H1 (cell line): Measurements from ENCODE around the gene SNX15. TPM values are rescaled to one million over a fixed set of nuclear protein-coding genes. Genes with fewer than 3 reads are reported as not detected.

Source experiments
- CHD7 ChIP-seq: fragments of 300-600 bp; sonication (generic); IDR thresholded peaks from 2 replicates; pipeline ENCODE4 v1.7.1; 2012; ENCODE audit warnings: low read length, moderate library complexity, mild to moderate bottlenecking, inconsistent platforms; ENCODE audit not compliant: insufficient replicate concordance
- CTCF ChIP-seq, 3 experiments: IDR thresholded peaks; 1 replicate in 2 of 3; 2 replicates in 1 of 3; pipeline versions ENCODE4 v1.5.1 to v1.6.1; 2011; ENCODE audit warnings: low read length in 3 of 3, mild to moderate bottlenecking in 3 of 3, inconsistent platforms in 2 of 3, low read depth in 1 of 3, moderate library complexity in 1 of 3; ENCODE audit not compliant: insufficient read depth in 1 of 3; ENCODE audit errors: control extremely low read depth in 1 of 3
- E2F6 ChIP-seq: IDR thresholded peaks from 2 replicates; pipeline ENCODE4 v1.6.1; 2012; ENCODE audit warnings: inconsistent platforms
- GTF2F1 ChIP-seq: IDR thresholded peaks from 2 replicates; pipeline ENCODE4 v1.6.1; 2012; ENCODE audit warnings: low read depth, low read length, improper control_type of control experiment, borderline replicate concordance
- USF2 ChIP-seq: IDR thresholded peaks from 2 replicates; pipeline ENCODE4 v1.6.1; 2011; ENCODE audit warnings: low read length, improper control_type of control experiment
- polyA plus RNA-seq, 7 experiments: library from polyadenylated mRNA; depleted of rRNA in 3 of 7; stranded (reverse) in 5 of 7; unstranded in 2 of 7; fragments of >200 nt in 5 of 7; fragments of 200-250 nt in 2 of 7; gene quantifications; 1 replicate in 5 of 7; 2 replicates in 1 of 7; 4 replicates in 1 of 7; pipeline versions ENCODE4 v1.2.1 to v1.2.3, GENCODE V29; 2011 to 2013; ENCODE audit warnings: missing spikeins in 2 of 7, mixed read lengths in 2 of 7
- total RNA-seq: library from RNA; stranded (reverse); fragmentation: NEBNext Ultra II Directional; extraction: Animal tissue kit (Norgen Biotek cat#: 25700); gene quantifications from 2 replicates; pipeline ENCODE4 v1.2.1, GENCODE V29; 2021

Gene SNX15
- total and polyA plus RNA-seq, 2 of the 8 experiments (the other 6 are each of a cell fraction or from before 2014, with no cell fraction given), result 13.0 to 18.3 TPM

GRCh38 chr11:65042891-65043290, 15.7 kb downstream of the SNX15 start (continued):
- TF ChIP-seq GTF2F1, result no peak
- no peak for TF ChIP-seq CTCF (IDR thresholded peaks at IDR 0.05; ENCODE audit: control extremely low read depth in 1 of 3, insufficient read depth in 1 of 3, low read depth in 1 of 3, low read length in 3 of 3)
- TF ChIP-seq USF2, result no peak
- TF ChIP-seq E2F6, result no peak
- no peak for TF ChIP-seq CHD7
- TF ChIP-seq, all 59 proteins: peak for 0
